Mucosa of descending colon (tissue), 3 donors: Measurements from ENCODE around the gene TRDMT1. TPM values are rescaled to one million over a fixed set of nuclear protein-coding genes. Genes with fewer than 3 reads are reported as not detected.

Source experiments
- ATAC-seq: fragments of 200-7000 bp; cut with Tn5 transposase; one replicate; pipeline ENCODE4 v1.9.1; 2020; ENCODE audit warnings: mild to moderate bottlenecking, moderate library complexity
- DNase-seq, 3 donors: peaks; one replicate each; pipeline ENCODE4 v3.0.0-alpha.2; 2020
- H3K36me3 ChIP-seq: fragments of 200-600 bp; one replicate; pipeline ENCODE4 v1.8.0; 2021; ENCODE audit warnings: low read depth, mild to moderate bottlenecking
- H3K4me1 ChIP-seq: fragments of 200-600 bp; one replicate; pipeline ENCODE4 v1.8.0; 2021; ENCODE audit warnings: low read depth, mild to moderate bottlenecking
- H3K4me3 ChIP-seq: fragments of 200-600 bp; one replicate; pipeline ENCODE4 v1.8.0; 2021; ENCODE audit warnings: mild to moderate bottlenecking
- H3K9me3 ChIP-seq: fragments of 200-600 bp; one replicate; pipeline ENCODE4 v1.8.0; 2021; ENCODE audit warnings: mild to moderate bottlenecking
- CTCF ChIP-seq: fragments of 200-600 bp; IDR thresholded peaks from one replicate; pipeline ENCODE4 v1.8.0; 2022; ENCODE audit warnings: antibody characterized with exemption, mild to moderate bottlenecking
- intact Hi-C, 2 donors: fragments of 100-400 bp; cut with DNase I in 1 of 2; cut with micrococcal nuclease in 1 of 2; formaldehyde crosslinking; loops; one replicate each; pipeline versions ENCODE4 v1.11.0 to v1.11.1; 2022; cut with DNase I, micrococcal nuclease
- total RNA-seq, 3 donors: library from RNA; stranded (reverse); fragmentation: NEBNext Ultra II Directional in 2 of 3; extraction: Animal tissue kit (Norgen Biotek cat#: 25700) in 2 of 3; gene quantifications; one replicate each; pipeline versions ENCODE4 v1.2.1 to v1.2.4, GENCODE V29; 2021 to 2023
- donor health status: DM: no; HTN: no; CAD: no; lungs with moderate emphysema.
- donor health status: DM: no; HTN: no; CAD: no.
- donor health status: DM: no; HTN: yes; CAD: no.

The TRDMT1 gene
- total RNA-seq, 3 donors from 2014 or later: 4.7 to 7.8 (median 7.4) TPM

GRCh38 chr10:17122726-17123661 lies 78.5 kb downstream of the TRDMT1 start:
- intact Hi-C loops: no loop called here
- no peaks in the 10 kb centered on the region for H3K4me1 ChIP-seq
- no peak overlapping the region for H3K4me3 ChIP-seq
- H3K9me3 ChIP-seq: no peaks in the 10 kb centered on the region
- TF ChIP-seq CTCF: no peak
- no peak for DNase-seq
- no peaks in the 10 kb centered on the region for H3K36me3 ChIP-seq
- ATAC-seq: no peak

DNA sequence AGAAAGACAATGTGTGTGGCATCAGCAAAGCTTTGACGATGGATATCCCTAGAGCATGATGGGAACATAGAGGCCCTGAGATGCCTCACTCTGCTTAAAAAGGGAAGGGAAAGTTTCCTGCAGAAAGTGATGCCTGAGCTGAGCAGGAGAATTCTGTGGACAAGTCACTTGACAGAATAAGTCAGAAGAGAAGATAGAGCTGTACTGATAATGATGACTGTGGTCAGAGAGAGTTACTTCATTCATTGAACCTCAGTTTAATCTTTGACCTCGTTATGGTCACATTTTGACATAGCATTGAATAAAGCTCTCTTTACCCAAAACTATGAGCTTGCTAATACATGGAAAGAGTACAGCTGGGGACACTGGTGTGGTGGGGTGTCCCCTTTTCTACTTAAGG lies 79.4 kb downstream of the TRDMT1 start:
- intact Hi-C loops: no loop called here
- Histone ChIP-seq H3K4me3 (no peak overlapping the region), H3K36me3 (no peaks in the 10 kb centered on the region), H3K4me1 (no peaks in the 10 kb centered on the region), H3K9me3 (no peaks in the 10 kb centered on the region)
- ATAC-seq: no peak
- no peak for DNase-seq
- TF ChIP-seq CTCF: no peak

DNA sequence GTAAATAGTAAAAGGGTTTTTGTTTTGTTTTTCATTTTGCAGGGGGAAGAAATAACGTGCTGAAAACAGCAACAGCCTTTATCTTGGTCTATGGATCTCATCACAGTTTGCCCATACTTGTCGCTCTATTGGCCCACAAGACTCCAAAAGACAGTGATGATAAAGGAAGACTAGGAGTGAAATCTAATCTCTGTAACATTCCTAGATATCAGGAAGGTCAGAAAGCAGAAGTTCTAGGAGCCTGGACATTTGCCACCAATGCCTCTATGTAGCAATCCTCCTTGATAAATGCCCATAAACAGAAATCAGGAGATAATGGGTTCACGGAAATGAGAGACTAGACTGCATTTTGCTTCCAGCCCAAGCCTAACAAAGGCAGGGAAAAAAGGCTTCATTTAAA lies 80.8 kb downstream of the TRDMT1 start:
- Histone ChIP-seq H3K4me3 (no peak overlapping the region), H3K4me1 (no peaks in the 10 kb centered on the region), H3K9me3 (no peaks in the 10 kb centered on the region), H3K36me3 (no peaks in the 10 kb centered on the region)
- ATAC-seq: no peak
- TF ChIP-seq CTCF: no peak
- DNase-seq: no peak
- intact Hi-C loops: no loop called here

- intact Hi-C loops: no loop called here
- DNase-seq: no peak
- Histone ChIP-seq H3K9me3 (no peaks in the 10 kb centered on the region), H3K4me3 (no peak overlapping the region), H3K4me1 (peaks cover 5% of the 10 kb centered on the region), H3K36me3 (no peaks in the 10 kb centered on the region)
- ATAC-seq: no peak
- TF ChIP-seq CTCF: no peak
Measured at GRCh38 chr10:17119845-17120244, 81.6 kb downstream of the TRDMT1 start.

- DNase-seq (no peak), ATAC-seq (peak; percentile 31)
- no peak overlapping the region for H3K4me3 ChIP-seq
- intact Hi-C loops: no loop called here
- H3K9me3 ChIP-seq: no peaks in the 10 kb centered on the region
- TF ChIP-seq CTCF: no peak
- H3K4me1 ChIP-seq: peaks cover 5% of the 10 kb centered on the region
- H3K36me3 ChIP-seq: no peaks in the 10 kb centered on the region
Measured at GRCh38 chr10:17116193-17116592, 85.3 kb downstream of the TRDMT1 start.
